Limb (tissue), 2 donors: Measurements from ENCODE around the gene GGTLC2.
"Not testable (repeated sequence)": the region's sequence is repeated elsewhere in the genome, so short reads cannot be mapped to it uniquely, and the experiment has no call there.

Experiments used
- DNase-seq, 2 donors: peaks; one replicate each; pipeline ENCODE4 v3.0.0-alpha.2; 2016; ENCODE audit errors: extremely low spot score in 2 of 2

Gene GGTLC2

GRCh38 chr22:22644314-22644713 lies at the start of gene GGTLC2:
Gene GGTLC2, plus strand, starts transcription at chr22:22644614. Its CDS starts 1,732 bp downstream, at chr22:22646346.
- DNase-seq = not testable (repeated sequence)

GRCh38 chr22:22595001-22595835 lies 49.2 kb upstream of the GGTLC2 start:
- DNase-seq = no peak

GRCh38 chr22:22598144-22598543 lies 46.3 kb upstream of the GGTLC2 start:
- no peak for DNase-seq

- DNase-seq = no peak
Measured at GRCh38 chr22:22599248-22599647, 45.2 kb upstream of the GGTLC2 start.

- peak in 1 of 2 donors; percentile 34 for DNase-seq
Measured at GRCh38 chr22:22600531-22601261, 43.7 kb upstream of the GGTLC2 start.

GRCh38 chr22:22603470-22603947 lies 40.9 kb upstream of the GGTLC2 start:
- DNase-seq = no peak

- DNase-seq = no peak
Measured at GRCh38 chr22:22604326-22605073, 39.9 kb upstream of the GGTLC2 start.

- DNase-seq = no peak
Measured at GRCh38 chr22:22605074-22605404, 39.4 kb upstream of the GGTLC2 start.

GRCh38 chr22:22608022-22608421 lies 36.4 kb upstream of the GGTLC2 start:
- not testable (repeated sequence) for DNase-seq

- DNase-seq = peak in 1 of 2 donors; percentile 34
Measured at GRCh38 chr22:22609291-22609690, 35.1 kb upstream of the GGTLC2 start.

- DNase-seq = no peak
Measured at GRCh38 chr22:22612516-22612915, 31.9 kb upstream of the GGTLC2 start.

- no peak for DNase-seq
Measured at GRCh38 chr22:22614065-22614464, 30.3 kb upstream of the GGTLC2 start.

- DNase-seq = no peak
Measured at GRCh38 chr22:22616636-22617035, 27.8 kb upstream of the GGTLC2 start.

- no peak for DNase-seq
Measured at GRCh38 chr22:22618448-22618847, 26.0 kb upstream of the GGTLC2 start.

- DNase-seq = no peak
Measured at GRCh38 chr22:22618923-22619322, 25.5 kb upstream of the GGTLC2 start.

GRCh38 chr22:22619765-22620414 lies 24.5 kb upstream of the GGTLC2 start:
- DNase-seq = no peak

GRCh38 chr22:22628546-22629495 lies 15.6 kb upstream of the GGTLC2 start:
- not testable (repeated sequence) for DNase-seq

GRCh38 chr22:22631223-22631652 lies 13.2 kb upstream of the GGTLC2 start:
- DNase-seq = not testable (repeated sequence)

GRCh38 chr22:22632226-22632625 lies 12.2 kb upstream of the GGTLC2 start:
- DNase-seq = not testable (repeated sequence)

- DNase-seq = not testable (repeated sequence)
Measured at GRCh38 chr22:22633533-22633932, 10.9 kb upstream of the GGTLC2 start.
